OCI-LY3 (cell line): ENCODE data around the gene TMEM205.

Source experiments
- H2AFZ ChIP-seq: fragments of 200-600, 300-600 bp; shearing (Covaris generic); 2 replicates; pipeline ENCODE4 v1.6.0; 2014; ENCODE audit warnings: antibody characterized with exemption, low read depth, low read length
- H3K27ac ChIP-seq: fragments of 200-600, 300-600 bp; sonication (generic); 2 replicates; pipeline ENCODE4 v1.5.1; 2014; ENCODE audit warnings: mild to moderate bottlenecking, low read length, moderate library complexity, mixed read lengths
- H3K27me3 ChIP-seq: fragments of 200-600, 300-600 bp; sonication (generic); 2 replicates; pipeline ENCODE4 v1.6.1; 2014; ENCODE audit warnings: low read depth, low read length, mixed read lengths
- H3K36me3 ChIP-seq: fragments of 200-600, 300-600 bp; sonication (generic); replicated peaks from 2 replicates; pipeline ENCODE3; 2014; ENCODE audit warnings: low read depth, low read length, mixed read lengths
- H3K4me1 ChIP-seq: fragments of 300-600, 200-600 bp; sonication (generic); 2 replicates; pipeline ENCODE4 v1.6.1; 2014; ENCODE audit warnings: low read length, mixed read lengths
- H3K4me2 ChIP-seq: fragments of 200-600, 300-600 bp; sonication (generic); 2 replicates; pipeline ENCODE4 v1.6.1; 2014; ENCODE audit warnings: low read length, mixed read lengths
- H3K4me3 ChIP-seq: fragments of 300-600, 200-600 bp; sonication (generic); 2 replicates; pipeline ENCODE4 v1.5.1; 2014; ENCODE audit warnings: antibody characterized with exemption, mild to moderate bottlenecking, low read length, moderate library complexity
- H3K79me2 ChIP-seq: fragments of 300-600, 200-600 bp; shearing (Covaris generic); 2 replicates; pipeline ENCODE4 v1.6.1; 2014; ENCODE audit warnings: mild to moderate bottlenecking, low read length, mixed read lengths
- H3K9ac ChIP-seq: fragments of 300-600, 200-600 bp; shearing (Covaris generic); 2 replicates; pipeline ENCODE4 v1.6.0; 2014; ENCODE audit warnings: mild to moderate bottlenecking, low read length, moderate library complexity
- H3K9me3 ChIP-seq: fragments of 200-600, 300-600 bp; shearing (Covaris generic); 2 replicates; pipeline ENCODE4 v1.6.1; 2014; ENCODE audit warnings: low read length, mixed read lengths; ENCODE audit not compliant: insufficient read depth
- H4K20me1 ChIP-seq: fragments of 200-600, 300-600 bp; sonication (generic); 2 replicates; pipeline ENCODE4 v1.6.1; 2016; ENCODE audit warnings: low read length, mixed read lengths; ENCODE audit not compliant: insufficient read depth
- EZH2phosphoT487 ChIP-seq: fragments of 200-600 bp; shearing (Covaris generic); IDR thresholded peaks from 2 replicates; pipeline ENCODE4 v1.6.1; 2018; ENCODE audit warnings: antibody characterized with exemption, mixed run types, low read depth
- TF ChIP-seq, protein P1 (sequence below): fragments of 200-600, 300-600 bp; sonication (generic); IDR thresholded peaks from 2 replicates; pipeline ENCODE4 v1.5.1; 2014; ENCODE audit warnings: antibody characterized with exemption, low read length, low read depth

The TMEM205 gene

DNA sequence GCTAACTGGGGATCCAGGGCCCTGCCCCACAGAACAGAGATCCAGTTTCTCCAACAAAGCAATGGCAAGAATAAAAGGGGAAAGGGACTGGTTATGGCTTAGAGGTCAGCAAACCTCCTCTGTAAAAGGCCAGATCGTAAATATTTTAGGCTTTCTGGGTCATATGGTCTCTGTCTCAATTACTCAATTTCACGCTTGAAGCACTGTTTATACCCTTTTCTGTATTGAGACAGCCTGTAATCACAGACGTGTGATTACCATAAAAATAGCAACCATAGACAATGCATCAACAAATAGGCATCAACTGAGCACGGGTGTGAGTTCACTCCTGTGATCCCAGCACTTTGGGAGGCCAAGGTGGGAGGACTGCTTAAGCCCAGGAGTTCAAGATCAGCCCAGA, 15.9 kb downstream of the TMEM205 start:
- Histone ChIP-seq H3K4me3 (no peak overlapping the region), H3K9ac (no peak overlapping the region), H3K79me2 (no peaks in the 10 kb centered on the region), H3K27ac (no peak overlapping the region), H3K27me3 (no peaks in the 10 kb centered on the region), H3K4me2 (no peak overlapping the region), H3K4me1 (no peaks in the 10 kb centered on the region), H2AFZ (no peak overlapping the region), H3K9me3 (no peaks in the 10 kb centered on the region), H4K20me1 (no peaks in the 10 kb centered on the region), H3K36me3 (peaks cover 5% of the 10 kb centered on the region)
- TF ChIP-seq, protein P1, sequence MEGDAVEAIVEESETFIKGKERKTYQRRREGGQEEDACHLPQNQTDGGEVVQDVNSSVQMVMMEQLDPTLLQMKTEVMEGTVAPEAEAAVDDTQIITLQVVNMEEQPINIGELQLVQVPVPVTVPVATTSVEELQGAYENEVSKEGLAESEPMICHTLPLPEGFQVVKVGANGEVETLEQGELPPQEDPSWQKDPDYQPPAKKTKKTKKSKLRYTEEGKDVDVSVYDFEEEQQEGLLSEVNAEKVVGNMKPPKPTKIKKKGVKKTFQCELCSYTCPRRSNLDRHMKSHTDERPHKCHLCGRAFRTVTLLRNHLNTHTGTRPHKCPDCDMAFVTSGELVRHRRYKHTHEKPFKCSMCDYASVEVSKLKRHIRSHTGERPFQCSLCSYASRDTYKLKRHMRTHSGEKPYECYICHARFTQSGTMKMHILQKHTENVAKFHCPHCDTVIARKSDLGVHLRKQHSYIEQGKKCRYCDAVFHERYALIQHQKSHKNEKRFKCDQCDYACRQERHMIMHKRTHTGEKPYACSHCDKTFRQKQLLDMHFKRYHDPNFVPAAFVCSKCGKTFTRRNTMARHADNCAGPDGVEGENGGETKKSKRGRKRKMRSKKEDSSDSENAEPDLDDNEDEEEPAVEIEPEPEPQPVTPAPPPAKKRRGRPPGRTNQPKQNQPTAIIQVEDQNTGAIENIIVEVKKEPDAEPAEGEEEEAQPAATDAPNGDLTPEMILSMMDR, result no peak
- TF ChIP-seq EZH2phosphoT487, result no peak

DNA sequence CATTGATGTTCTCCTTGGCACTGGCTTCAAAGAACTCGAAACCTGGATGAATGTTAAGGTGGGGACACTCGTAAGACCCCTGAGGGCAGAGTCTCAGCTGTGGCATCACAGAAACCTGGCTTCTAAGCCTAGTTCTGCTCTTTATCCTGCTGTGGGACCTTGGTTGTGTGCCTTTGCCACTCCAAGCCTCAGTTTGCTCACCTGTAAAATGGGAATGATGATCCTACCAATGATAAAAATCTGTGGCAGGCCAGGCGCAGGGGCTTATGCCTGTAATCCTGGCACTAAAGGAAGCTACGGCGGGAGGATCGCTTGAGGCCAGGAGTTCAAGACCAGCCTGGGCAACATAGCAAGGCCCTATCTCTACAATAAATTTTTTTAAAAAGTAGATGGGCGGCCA, 20.5 kb downstream of the TMEM205 start:
- H3K36me3 ChIP-seq, result no peaks in the 10 kb centered on the region
- H4K20me1 ChIP-seq, result no peaks in the 10 kb centered on the region
- no peaks in the 10 kb centered on the region for H3K9me3 ChIP-seq
- no peaks in the 10 kb centered on the region for H3K27me3 ChIP-seq
- no peak overlapping the region for H2AFZ ChIP-seq
- peaks cover 27% of the 10 kb centered on the region for H3K4me1 ChIP-seq
- no peak overlapping the region for H3K27ac ChIP-seq
- TF ChIP-seq, protein P1, result no peak
- no peak for TF ChIP-seq EZH2phosphoT487
- no peak overlapping the region for H3K4me2 ChIP-seq
- no peak overlapping the region for H3K4me3 ChIP-seq
- no peaks in the 10 kb centered on the region for H3K79me2 ChIP-seq
- H3K9ac ChIP-seq, result no peak overlapping the region

- Histone ChIP-seq H3K79me2 (no peaks in the 10 kb centered on the region), H3K4me3 (no peak overlapping the region), H3K27me3 (no peaks in the 10 kb centered on the region), H3K9me3 (no peaks in the 10 kb centered on the region), H3K4me2 (no peak overlapping the region; the same call in 1 of the 2 replicates), H3K27ac (no peak overlapping the region), H3K36me3 (no peaks in the 10 kb centered on the region), H2AFZ (no peak overlapping the region), H3K4me1 (peaks cover 29% of the 10 kb centered on the region), H4K20me1 (no peaks in the 10 kb centered on the region), H3K9ac (no peak overlapping the region)
- TF ChIP-seq, protein P1, result no peak
- TF ChIP-seq EZH2phosphoT487, result no peak
Observed at GRCh38 chr19:11324748-11325389, 21.2 kb downstream of the TMEM205 start.

DNA sequence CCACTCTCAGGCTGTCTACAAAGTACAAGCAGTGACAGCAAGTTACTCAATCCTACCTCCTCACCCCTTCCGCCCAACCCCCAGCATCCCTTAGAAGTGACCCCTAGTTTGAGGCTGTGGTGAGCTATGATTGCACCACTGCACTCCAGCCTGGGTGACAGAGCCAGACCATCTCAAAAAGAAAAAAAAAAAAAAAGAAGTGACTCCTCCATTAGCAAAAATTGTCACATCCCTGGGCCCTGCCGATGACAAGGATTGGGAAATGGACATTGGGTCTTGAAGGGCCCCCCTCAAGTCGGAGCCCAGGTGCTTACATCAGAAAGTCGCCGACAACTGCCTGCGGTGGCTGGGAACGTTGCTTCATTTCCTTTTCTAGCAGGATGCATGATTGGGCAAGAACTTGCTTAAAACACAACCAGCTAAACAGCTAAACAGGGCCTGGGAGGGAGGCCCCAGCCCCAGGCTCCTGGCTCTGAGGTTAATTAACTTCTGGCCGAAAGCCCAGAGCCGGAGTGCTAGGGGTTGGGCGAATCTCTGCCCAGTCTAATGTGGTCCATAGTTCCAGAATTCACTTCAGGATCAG, 21.9 kb downstream of the TMEM205 start:
- Histone ChIP-seq H3K27me3 (no peaks in the 10 kb centered on the region), H3K9ac (no peak overlapping the region), H3K4me3 (no peak overlapping the region), H3K79me2 (no peaks in the 10 kb centered on the region), H2AFZ (no peak overlapping the region), H3K27ac (no peak overlapping the region), H3K4me2 (peak overlapping the region; percentile 30), H3K9me3 (no peaks in the 10 kb centered on the region), H4K20me1 (no peaks in the 10 kb centered on the region), H3K4me1 (peaks cover 29% of the 10 kb centered on the region), H3K36me3 (no peaks in the 10 kb centered on the region)
- no peak for TF ChIP-seq EZH2phosphoT487
- TF ChIP-seq, protein P1, result no peak
